Right lobe of liver (tissue), 4 donors: ENCODE measurements around the gene DIPK2B.

Source experiments
- POLR2A ChIP-seq: fragments of 450-650 bp; IDR thresholded peaks from one replicate; pipeline ENCODE4 v1.6.1; 2017; ENCODE audit warnings: antibody characterized with exemption, mild to moderate bottlenecking
- TF ChIP-seq, protein P1 (sequence below), 4 donors: fragments of 200-600 bp in 3 of 4; fragments of 450-650 bp in 1 of 4; IDR thresholded peaks; one replicate each; pipeline versions ENCODE4 v1.5.1 to v1.8.0; 2016 to 2022; ENCODE audit warnings: antibody characterized with exemption in 4 of 4, mild to moderate bottlenecking in 2 of 4
- donor health status: DM: no; HTN: no; CAD: no.
- donor health status: DM: no; HTN: no; CAD: no.
- donor health status: DM: no; HTN: yes; CAD: no.

- TF ChIP-seq, protein P1, sequence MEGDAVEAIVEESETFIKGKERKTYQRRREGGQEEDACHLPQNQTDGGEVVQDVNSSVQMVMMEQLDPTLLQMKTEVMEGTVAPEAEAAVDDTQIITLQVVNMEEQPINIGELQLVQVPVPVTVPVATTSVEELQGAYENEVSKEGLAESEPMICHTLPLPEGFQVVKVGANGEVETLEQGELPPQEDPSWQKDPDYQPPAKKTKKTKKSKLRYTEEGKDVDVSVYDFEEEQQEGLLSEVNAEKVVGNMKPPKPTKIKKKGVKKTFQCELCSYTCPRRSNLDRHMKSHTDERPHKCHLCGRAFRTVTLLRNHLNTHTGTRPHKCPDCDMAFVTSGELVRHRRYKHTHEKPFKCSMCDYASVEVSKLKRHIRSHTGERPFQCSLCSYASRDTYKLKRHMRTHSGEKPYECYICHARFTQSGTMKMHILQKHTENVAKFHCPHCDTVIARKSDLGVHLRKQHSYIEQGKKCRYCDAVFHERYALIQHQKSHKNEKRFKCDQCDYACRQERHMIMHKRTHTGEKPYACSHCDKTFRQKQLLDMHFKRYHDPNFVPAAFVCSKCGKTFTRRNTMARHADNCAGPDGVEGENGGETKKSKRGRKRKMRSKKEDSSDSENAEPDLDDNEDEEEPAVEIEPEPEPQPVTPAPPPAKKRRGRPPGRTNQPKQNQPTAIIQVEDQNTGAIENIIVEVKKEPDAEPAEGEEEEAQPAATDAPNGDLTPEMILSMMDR (IDR thresholded peaks at IDR 0.05) = no peak
- no peak for TF ChIP-seq POLR2A
These were observed 33.9 kb downstream of the DIPK2B start for GRCh38 chrX:45166781-45167180.
